NCI-H2107 treated with DMSO at 0.1 percent for 48 hours (cell line): ENCODE results near the gene MORN2.

Experiments used
- DNase-seq: peaks from one replicate; lab custom pipeline; 2025; ENCODE audit not compliant: unreplicated experiment; lab: John Stamatoyannopoulos, UW

Gene MORN2

GRCh38 chr2:38889045-38889444 is 13.3 kb downstream of the MORN2 start:
- DNase-seq, result no peak

- DNase-seq, result no peak
Observed at GRCh38 chr2:38889575-38889974, 13.8 kb downstream of the MORN2 start, which contains the start of gene ARHGEF33. Gene ARHGEF33 (plus strand): TSS chr2:38889875. CDS start chr2:38919448, 29,573 bp downstream.

DNA sequence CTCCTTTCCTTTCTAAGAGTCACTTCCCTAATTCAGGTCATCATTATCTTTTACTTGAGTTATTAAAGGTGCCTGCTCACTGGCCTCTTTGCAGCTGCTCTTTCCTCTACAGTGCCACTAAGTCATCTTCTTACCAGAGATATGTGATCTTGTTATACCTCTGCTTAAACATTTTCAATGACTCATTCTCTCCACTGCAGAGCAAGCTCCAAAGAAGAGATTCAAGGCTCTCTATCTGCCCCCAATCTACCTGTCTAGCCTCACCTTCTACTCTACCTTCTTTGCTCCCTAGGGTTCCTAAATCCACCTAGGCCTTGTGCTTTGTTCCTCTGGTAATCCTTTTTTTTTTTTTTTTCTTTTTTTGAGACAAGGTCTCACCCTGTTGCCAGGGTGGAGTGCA is 17.0 kb downstream of the MORN2 start:
- DNase-seq, result no peak

- DNase-seq, result no peak
Observed at GRCh38 chr2:38898256-38898655, 22.5 kb downstream of the MORN2 start.

- DNase-seq, result no peak
Observed at GRCh38 chr2:38900726-38901125, 24.9 kb downstream of the MORN2 start.

DNA sequence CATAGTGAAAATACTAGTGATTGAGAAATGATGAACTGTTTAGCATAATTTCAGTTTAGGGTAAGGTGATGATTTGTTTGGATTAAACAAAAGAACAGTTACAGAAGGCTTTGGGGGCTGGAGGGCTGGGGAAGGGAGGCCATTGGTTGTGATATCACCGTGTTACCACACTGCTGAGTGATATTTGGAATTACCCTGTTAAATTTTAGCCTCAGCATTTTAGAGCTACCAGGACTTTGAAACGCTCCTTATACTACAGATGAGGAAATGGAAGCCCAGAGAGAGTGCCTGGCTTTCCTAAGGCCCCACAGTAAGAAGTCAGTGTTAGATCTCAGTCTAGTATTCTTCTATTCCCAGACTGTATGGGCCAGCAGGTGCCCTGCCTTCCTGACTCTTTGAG is 29.5 kb downstream of the MORN2 start:
- DNase-seq, result no peak

- DNase-seq, result no peak
Observed at GRCh38 chr2:38907242-38907641, 31.5 kb downstream of the MORN2 start.

DNA sequence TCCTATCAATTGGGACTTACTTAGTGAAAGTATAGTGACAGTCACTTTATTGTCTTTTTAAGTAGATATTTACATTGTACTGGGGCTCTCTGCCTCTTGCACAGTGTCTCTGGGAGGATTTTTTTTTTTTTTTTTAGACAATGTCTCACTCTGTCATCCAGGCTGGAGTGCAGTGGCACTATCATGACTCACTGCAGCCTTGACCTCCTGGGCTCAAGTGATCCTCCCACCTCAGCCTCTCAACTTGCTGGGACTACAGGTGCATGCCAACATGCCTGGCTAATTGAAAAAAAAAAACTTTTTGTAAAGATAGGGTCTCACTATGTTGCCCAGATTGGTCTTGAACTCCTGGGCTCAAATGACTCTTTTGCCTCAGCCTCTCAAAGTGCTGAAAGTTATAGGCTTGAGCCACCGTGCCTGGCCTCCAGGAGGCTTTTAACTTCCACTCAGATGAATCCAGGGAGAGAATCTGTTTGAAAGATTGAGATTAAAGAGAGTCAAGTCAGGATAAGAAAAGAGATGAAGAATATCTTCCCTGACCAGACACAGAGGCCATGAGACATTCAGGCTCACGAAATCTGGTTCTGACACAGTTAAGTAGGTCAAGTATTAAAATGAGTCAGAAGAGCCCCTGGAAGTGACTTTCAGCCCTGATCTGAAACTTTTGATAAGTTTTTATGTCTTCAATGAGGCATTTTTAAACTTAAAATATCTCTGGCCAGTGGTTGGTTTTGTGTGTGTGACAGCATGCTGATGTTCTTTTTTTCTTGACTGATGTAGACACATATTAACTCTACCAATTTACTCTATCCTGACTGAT is 32.2 kb downstream of the MORN2 start:
- no peak for DNase-seq

- no peak for DNase-seq
Observed at GRCh38 chr2:38909872-38910271, 34.1 kb downstream of the MORN2 start.

DNA sequence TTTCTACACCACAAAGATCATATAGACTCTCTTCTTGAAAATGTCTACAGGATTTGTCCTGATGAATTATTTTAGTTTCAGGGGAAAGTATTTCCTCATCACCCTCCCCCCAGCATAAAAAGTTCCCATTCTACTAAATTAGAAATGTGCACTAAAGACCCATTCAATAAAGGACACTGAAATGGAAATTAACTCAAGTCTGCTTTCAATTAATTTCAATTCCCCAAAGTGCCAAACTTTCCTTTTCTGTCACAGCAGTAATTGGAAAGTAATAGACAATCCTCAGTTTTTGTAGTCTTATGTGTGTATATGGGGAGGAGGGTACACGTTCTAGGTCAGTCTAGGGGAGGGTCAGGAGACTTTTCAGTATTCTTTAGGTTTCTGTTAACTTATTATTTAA is 35.4 kb downstream of the MORN2 start:
- no peak for DNase-seq

DNA sequence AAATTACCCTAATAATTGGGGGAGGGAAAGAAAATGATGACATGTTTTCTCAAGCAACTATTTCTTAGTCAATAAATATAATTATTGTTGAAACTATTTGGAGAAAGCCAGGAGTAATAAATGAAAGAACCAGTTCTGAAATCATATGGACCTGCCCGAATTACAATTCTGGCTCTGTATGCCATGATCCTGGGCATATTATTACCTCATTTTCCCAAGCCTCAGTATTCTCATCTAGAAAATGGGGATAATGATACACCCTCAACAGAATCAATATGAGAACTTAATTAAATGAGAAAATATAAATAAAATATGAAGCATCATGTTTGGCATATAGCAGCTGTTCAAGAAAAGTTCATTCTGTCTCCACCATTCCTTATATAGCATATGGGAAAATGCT is 36.8 kb downstream of the MORN2 start:
- no peak for DNase-seq

DNA sequence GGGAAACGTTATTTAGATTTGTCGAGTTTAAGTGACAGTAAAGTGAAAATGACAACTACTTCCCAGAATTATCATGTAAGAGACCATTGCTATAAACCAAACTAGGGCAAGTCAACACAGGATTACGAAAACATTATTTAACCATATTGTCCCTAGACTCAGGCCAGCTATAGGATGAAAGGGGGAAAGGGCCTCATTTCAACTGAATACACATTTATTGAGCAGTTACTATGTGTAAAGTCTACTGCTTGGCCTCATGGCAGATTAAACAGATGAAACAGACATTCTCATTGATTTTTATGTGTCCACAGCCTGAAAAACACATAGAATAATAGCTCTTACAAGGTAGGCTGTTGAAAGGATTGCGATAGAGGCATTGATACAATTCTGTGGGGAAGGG is 46.6 kb downstream of the MORN2 start:
- DNase-seq, result no peak

DNA sequence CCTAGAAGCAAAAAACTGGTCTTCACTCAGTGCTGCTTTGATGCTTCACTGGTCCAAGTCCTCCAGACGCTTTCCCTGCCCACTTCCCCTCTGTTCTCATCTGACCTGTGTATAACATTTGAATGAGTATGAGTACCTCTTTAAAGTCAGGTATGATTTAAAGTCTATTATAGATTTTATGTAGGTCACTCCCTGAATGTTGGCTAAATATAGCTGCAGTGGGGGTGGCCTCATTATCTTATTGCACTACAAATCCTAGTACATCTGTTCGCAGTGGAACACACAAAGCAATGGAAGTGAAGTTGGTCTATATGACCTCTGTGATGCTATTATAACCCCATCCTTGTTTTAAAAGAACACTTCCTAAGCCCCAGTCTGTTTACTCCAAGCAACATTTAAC is 47.1 kb downstream of the MORN2 start:
- no peak for DNase-seq

- DNase-seq, result no peak
Observed at GRCh38 chr2:38925982-38926381, 50.2 kb downstream of the MORN2 start.

- DNase-seq, result no peak
Observed at GRCh38 chr2:38930600-38930999, 54.8 kb downstream of the MORN2 start.
